ENCODE data around the gene LGALSL. TPM values are rescaled to one million over a fixed set of nuclear protein-coding genes. Genes with fewer than 3 reads are reported as not detected.

LGALSL gene
- total RNA-seq, 1 donor from 2014 or later = 0.64 TPM

GRCh38 chr2:64492272-64492671 lies 38.3 kb downstream of the LGALSL start:
- intact Hi-C loops (cut with micrococcal nuclease) = no loop called here

GRCh38 chr2:64492821-64493220 lies 38.9 kb downstream of the LGALSL start:
- intact Hi-C loops (cut with micrococcal nuclease) = no loop called here

- intact Hi-C loops (cut with micrococcal nuclease) = no loop called here
Observed at GRCh38 chr2:64493788-64494187, 39.8 kb downstream of the LGALSL start.

GRCh38 chr2:64498438-64498837 lies 44.5 kb downstream of the LGALSL start:
- intact Hi-C loops (cut with micrococcal nuclease) = no loop called here

- intact Hi-C loops (cut with micrococcal nuclease) = no loop called here
Observed at GRCh38 chr2:64500549-64500948, 46.6 kb downstream of the LGALSL start.

GRCh38 chr2:64501946-64502345 lies 48.0 kb downstream of the LGALSL start:
- intact Hi-C loops (cut with micrococcal nuclease) = no loop called here

GRCh38 chr2:64502860-64503259 lies 48.9 kb downstream of the LGALSL start:
- intact Hi-C loops (cut with micrococcal nuclease) = no loop called here

GRCh38 chr2:64504774-64505720 lies 51.1 kb downstream of the LGALSL start:
- intact Hi-C loops (cut with micrococcal nuclease) = no loop called here

- intact Hi-C loops (cut with micrococcal nuclease) = no loop called here
Observed at GRCh38 chr2:64506686-64507085, 52.7 kb downstream of the LGALSL start.

Other genes starting within 250 kb of the LGALSL start
- gene AFTPH, start 70.2 kb downstream of the LGALSL start, total RNA-seq = 39.0 and 41.5 TPM in 2 replicates
- gene SERTAD2, start 199.8 kb downstream of the LGALSL start, total RNA-seq = 37.2 and 38.2 TPM in 2 replicates

Measured in T-helper 1 cell treated with Interleukin-12 subunit alpha and Interleukin-12 subunit beta and Interleukin-4 antibody, amounts not matched to agents 30 ng/mL and 1 ng/mL, for 36 hours (primary cell).